ENCODE measurements around the gene CAD. TPM values are rescaled to one million over a fixed set of nuclear protein-coding genes. Genes with fewer than 3 reads are reported as not detected.
"Not testable (repeated sequence)": the region's sequence is repeated elsewhere in the genome, so short reads cannot be mapped to it uniquely, and the experiment has no call there.

CAD gene
- total and polyA plus RNA-seq, 5 donors = 6.0 to 12.0 (median 9.9) TPM

GRCh38 chr2:27261241-27261925, 44.2 kb downstream of the CAD start:
- intact Hi-C loops (cut with DNase I) = no loop called here
- H3K4me3 ChIP-seq (ENCODE audit: low read length) = peak overlapping the region; percentile 50
- H3K27me3 ChIP-seq (ENCODE audit: control insufficient read depth, insufficient read depth) = no peaks in the 10 kb centered on the region
- no peaks in the 10 kb centered on the region for H3K9me3 ChIP-seq (ENCODE audit: control insufficient read depth, low read length)
- H3K4me1 ChIP-seq (ENCODE audit: control insufficient read depth, insufficient read depth, low read length) = peaks cover 3% of the 10 kb centered on the region
- ATAC-seq (no peak), DNase-seq (no peak)
- no peak overlapping the region for H3K27ac ChIP-seq (ENCODE audit: low read length)
- 54% methylated on average over 11 of the region's 11 CpGs for WGBS

DNA sequence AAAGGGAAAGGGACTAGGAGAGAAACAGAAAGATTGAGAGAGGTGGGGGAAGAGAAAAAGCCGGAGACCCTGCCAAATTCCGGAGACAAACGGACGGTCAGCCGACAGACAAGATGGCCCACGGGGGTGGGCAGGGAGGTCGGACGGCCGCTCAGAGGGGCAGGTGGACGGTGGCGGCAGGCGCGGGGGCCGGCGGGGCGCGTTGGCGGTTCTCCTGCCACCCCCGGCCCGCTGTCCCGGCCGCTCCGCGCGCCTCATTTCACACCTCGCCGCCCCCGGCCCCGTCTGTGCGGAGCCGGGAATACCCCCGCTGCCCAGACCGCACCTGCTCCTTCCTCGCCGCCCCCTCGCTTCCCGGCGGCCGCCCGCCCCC, 44.7 kb downstream of the CAD start:
- no peak overlapping the region for H3K27ac ChIP-seq (ENCODE audit: low read length)
- WGBS = 3% methylated on average over 40 of the region's 40 CpGs
- H3K4me3 ChIP-seq (ENCODE audit: low read length) = peak overlapping the region; percentile 50
- H3K4me1 ChIP-seq (ENCODE audit: control insufficient read depth, insufficient read depth, low read length) = peaks cover 3% of the 10 kb centered on the region
- intact Hi-C loops (cut with DNase I) = no loop called here
- no peaks in the 10 kb centered on the region for H3K9me3 ChIP-seq (ENCODE audit: control insufficient read depth, low read length)
- DNase-seq (no peak), ATAC-seq (no peak)
- no peaks in the 10 kb centered on the region for H3K27me3 ChIP-seq (ENCODE audit: control insufficient read depth, insufficient read depth)

DNA sequence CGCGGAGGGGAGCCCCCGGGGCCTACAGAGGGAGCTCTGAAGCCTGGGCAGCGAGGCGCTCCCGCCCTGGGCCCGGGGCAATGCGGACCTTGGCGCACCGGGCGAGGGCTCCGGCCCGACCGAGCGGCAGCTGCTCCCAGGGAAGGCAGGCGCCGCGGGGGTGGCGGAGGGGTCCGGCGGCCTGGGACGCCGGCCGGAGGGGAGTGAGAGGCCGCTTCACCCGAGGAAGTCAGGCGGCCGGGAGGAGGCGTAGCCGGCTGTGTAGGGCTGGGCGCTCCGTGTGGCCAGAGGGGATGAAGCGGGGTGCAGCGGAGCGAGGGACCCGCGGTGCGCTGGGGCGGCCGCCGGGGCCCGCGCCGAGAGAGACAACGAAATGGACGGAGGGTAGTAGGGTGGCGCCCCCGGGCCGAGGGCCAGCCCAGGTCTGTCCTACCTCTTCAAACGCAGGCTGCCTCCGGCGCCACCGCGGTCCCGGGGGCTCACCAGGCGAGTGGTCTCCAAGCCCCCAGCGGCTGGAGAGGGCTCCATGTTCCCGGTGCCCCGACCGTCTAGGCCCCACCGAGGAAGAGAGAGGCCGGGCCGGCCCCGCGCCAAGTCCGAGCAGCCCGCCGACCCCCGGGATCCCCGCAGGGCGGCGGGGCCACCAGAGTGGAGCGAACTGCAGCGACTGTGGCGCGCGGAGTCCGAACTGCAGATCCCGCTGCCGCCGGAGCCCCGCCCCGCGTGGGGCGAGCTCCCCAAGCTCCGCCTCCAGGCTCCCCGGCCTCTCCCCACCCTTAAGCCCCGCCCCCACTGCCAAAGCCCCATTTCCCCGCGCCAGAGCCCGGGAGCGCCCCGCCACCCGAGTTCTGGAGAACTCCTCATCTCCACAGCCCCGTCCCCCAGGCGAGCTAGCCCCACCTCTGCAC, 45.5 kb downstream of the CAD start, which contains the start of gene SLC30A3:
TSS of gene SLC30A3 (minus strand) at position 669 of the 908 bp plus-strand sequence. CDS start at position 528, 141 bp downstream.
- Histone ChIP-seq H3K27ac (ENCODE audit: low read length) (no peak within 1 kb of the TSS), H3K4me1 (ENCODE audit: control insufficient read depth, insufficient read depth, low read length) (peaks cover 3% of the 10 kb centered on the region), H3K9me3 (ENCODE audit: control insufficient read depth, low read length) (no peaks in the 10 kb centered on the region), H3K27me3 (ENCODE audit: control insufficient read depth, insufficient read depth) (no peaks in the 10 kb centered on the region), H3K4me3 (ENCODE audit: low read length) (peak within 1 kb of the TSS; percentile 50)
- ATAC-seq = peak; percentile 85 to 87
- peak; percentile 76 to 92 (median 90) for DNase-seq
- intact Hi-C loops (cut with DNase I) = no loop called here
- WGBS = 1% methylated on average over 96 of the region's 96 CpGs

DNA sequence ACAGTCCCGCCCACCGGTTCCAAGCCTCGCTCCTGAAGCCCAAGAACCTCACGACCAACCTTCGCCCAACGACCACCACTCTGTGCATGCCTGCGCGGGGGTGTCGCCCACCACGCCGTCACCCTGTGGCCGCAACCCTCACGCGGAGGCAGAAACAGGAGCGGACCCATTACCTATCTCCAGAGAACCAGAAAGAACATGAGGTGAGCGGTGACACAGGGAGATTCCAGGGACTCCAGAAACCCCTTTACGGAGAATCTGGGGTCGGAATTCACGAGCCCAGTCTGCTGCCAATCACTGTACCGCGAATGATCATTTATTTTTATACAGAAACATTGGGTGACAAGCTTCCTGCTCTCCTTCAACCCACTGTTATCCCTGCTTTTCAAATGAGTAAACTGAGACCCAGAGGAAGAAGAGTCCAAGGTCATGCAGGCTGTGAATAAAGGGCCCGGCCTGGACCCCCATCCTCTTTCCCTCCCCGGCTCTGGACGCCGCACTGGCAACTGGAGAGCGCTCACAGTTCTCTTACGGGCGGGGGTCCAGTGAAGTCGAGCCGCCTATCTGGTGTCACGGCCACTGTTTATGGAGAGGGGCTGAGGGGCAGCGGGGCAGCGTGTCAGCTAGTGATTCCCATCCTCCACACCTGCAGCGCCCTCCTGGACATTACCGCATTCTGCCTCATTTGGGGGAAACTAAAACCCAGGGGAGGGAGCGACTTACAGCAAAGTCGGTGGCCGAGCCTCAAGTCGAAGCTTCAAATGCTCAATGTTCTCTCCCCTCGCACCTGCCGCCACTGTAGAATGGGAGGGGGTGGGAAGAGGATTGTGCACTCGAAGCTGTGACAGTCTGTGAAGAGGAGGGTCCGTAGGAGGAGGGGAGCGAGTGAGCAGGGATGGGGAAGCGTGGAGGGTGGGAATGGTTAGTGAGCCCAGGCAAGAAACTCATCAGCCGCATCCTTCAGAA, 46.4 kb downstream of the CAD start:
- Histone ChIP-seq H3K27ac (ENCODE audit: low read length) (no peak overlapping the region), H3K27me3 (ENCODE audit: control insufficient read depth, insufficient read depth) (no peaks in the 10 kb centered on the region), H3K4me3 (ENCODE audit: low read length) (peak overlapping the region; percentile 50), H3K9me3 (ENCODE audit: control insufficient read depth, low read length) (no peaks in the 10 kb centered on the region), H3K4me1 (ENCODE audit: control insufficient read depth, insufficient read depth, low read length) (peaks cover 3% of the 10 kb centered on the region)
- ATAC-seq (no peak), DNase-seq (no peak)
- intact Hi-C loops (cut with DNase I) = no loop called here
- 1% methylated on average over 46 of the region's 46 CpGs for WGBS

DNA sequence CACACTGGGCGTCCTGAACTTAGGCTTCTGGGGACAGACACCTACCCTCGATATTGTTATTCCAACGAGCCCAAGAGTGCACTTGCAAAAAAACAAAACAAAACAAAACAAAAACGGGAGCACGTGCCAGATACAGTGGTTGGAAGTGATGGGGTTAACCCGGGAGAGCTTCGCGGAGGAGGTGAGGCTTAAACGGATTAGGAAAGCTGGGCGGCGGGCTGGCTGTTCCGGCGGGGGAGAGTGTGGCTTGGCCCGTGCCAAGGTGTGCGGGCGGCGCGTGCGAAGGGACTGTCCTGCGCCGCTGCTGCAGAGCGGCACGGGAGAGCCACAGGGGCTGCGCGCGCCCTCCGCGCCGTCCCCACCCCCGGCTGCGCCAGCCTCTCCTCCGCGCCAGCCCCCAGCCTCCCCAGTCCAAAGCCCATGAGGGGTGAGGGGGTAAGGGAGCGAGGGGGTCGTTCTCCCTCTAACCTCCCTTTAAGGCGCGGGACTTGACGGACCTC, 47.1 kb downstream of the CAD start:
- DNase-seq = no peak
- H3K9me3 ChIP-seq (ENCODE audit: control insufficient read depth, low read length) = no peaks in the 10 kb centered on the region
- peak overlapping the region; percentile 8 for H3K4me3 ChIP-seq (ENCODE audit: low read length)
- H3K27me3 ChIP-seq (ENCODE audit: control insufficient read depth, insufficient read depth) = no peaks in the 10 kb centered on the region
- H3K4me1 ChIP-seq (ENCODE audit: control insufficient read depth, insufficient read depth, low read length) = peaks cover 3% of the 10 kb centered on the region
- ATAC-seq = peak; percentile 46 to 59
- WGBS = under 1% methylated on average over 38 of the region's 38 CpGs
- H3K27ac ChIP-seq (ENCODE audit: low read length) = no peak overlapping the region
- intact Hi-C loops (cut with DNase I) = no loop called here

DNA sequence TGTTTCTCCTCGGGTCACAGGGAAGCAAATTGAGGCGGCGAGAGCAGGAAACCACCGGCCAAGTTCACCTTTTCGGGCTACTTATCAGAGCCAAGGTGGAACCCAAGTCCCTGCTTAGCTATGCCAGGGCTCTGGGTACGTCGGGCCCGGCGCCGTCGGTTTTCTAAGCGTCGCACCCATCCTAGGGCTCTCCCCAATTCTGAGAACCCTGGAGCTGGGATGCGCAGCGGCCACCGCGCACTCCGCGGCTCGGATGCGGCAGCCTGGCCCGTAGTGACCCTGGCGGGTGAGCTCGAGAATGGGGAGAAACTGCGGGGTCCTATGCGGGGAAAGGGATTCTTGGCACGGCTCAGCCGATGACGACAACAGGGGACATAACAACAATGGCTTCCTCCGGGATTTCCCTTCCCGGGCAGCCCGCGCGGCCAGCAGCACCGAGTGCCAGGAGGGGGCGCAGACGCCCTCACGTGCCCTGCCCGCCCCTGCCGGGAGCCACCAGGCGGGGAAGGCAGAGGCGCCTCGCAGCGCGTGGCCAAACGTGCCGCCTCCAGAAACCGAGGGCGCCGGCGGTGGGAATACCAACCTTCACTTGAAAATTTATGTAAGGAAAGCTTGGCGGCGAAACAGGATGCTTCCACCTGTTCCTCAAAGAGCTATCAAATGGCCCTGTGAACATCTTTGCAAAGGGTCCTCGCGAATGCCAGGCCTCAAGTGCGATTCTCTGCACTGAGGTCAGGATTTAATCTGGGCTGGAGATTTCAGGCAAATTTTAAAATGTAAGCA, 47.8 kb downstream of the CAD start:
- Histone ChIP-seq H3K27ac (ENCODE audit: low read length) (peak overlapping the region; percentile 4), H3K4me1 (ENCODE audit: control insufficient read depth, insufficient read depth, low read length) (peaks cover 3% of the 10 kb centered on the region), H3K9me3 (ENCODE audit: control insufficient read depth, low read length) (no peaks in the 10 kb centered on the region), H3K4me3 (ENCODE audit: low read length) (peak overlapping the region; percentile 8), H3K27me3 (ENCODE audit: control insufficient read depth, insufficient read depth) (no peaks in the 10 kb centered on the region)
- peak; percentile 71 to 82 for ATAC-seq
- intact Hi-C loops (cut with DNase I) = no loop called here
- peak; percentile 74 to 90 (median 89) for DNase-seq
- WGBS = 3% methylated on average over 56 of the region's 56 CpGs

- no peaks in the 10 kb centered on the region for H3K27me3 ChIP-seq (ENCODE audit: control insufficient read depth, insufficient read depth)
- H3K4me1 ChIP-seq (ENCODE audit: control insufficient read depth, insufficient read depth, low read length) = peaks cover 3% of the 10 kb centered on the region
- no peak overlapping the region for H3K27ac ChIP-seq (ENCODE audit: low read length)
These were observed 48.3 kb downstream of the CAD start for GRCh38 chr2:27265536-27265870.

GRCh38 chr2:27268296-27268695, 51.1 kb downstream of the CAD start:
- H3K27ac ChIP-seq (ENCODE audit: low read length); H3K9me3 ChIP-seq (ENCODE audit: control insufficient read depth, low read length); H3K4me3 ChIP-seq (ENCODE audit: low read length); ATAC-seq; intact Hi-C loops (cut with DNase I); DNase-seq; H3K4me1 ChIP-seq (ENCODE audit: control insufficient read depth, insufficient read depth, low read length); H3K27me3 ChIP-seq (ENCODE audit: control insufficient read depth, insufficient read depth): not testable (repeated sequence)
- 88% methylated on average over 13 of the region's 13 CpGs for WGBS

More at GRCh38 chr2:27265536-27265870, 48.3 kb downstream of the CAD start:
- DNase-seq (no peak), ATAC-seq (no peak)
- intact Hi-C loops (cut with DNase I) = no loop called here
- Histone ChIP-seq H3K4me3 (ENCODE audit: low read length) (no peak overlapping the region), H3K9me3 (ENCODE audit: control insufficient read depth, low read length) (no peaks in the 10 kb centered on the region)

- peaks cover 6% of the 10 kb centered on the region for H3K4me1 ChIP-seq (ENCODE audit: control insufficient read depth, insufficient read depth, low read length)
- H3K9me3 ChIP-seq (ENCODE audit: control insufficient read depth, low read length) = no peaks in the 10 kb centered on the region
- ATAC-seq (no peak), DNase-seq (no peak)
- WGBS = 72% methylated on average over 3 of the region's 3 CpGs
- H3K27ac ChIP-seq (ENCODE audit: low read length) = no peak overlapping the region
- no peak overlapping the region for H3K4me3 ChIP-seq (ENCODE audit: low read length)
- no peaks in the 10 kb centered on the region for H3K27me3 ChIP-seq (ENCODE audit: control insufficient read depth, insufficient read depth)
- intact Hi-C loops (cut with DNase I) = no loop called here
These were observed 53.0 kb downstream of the CAD start for GRCh38 chr2:27270131-27270530.

GRCh38 chr2:27270670-27271069, 53.5 kb downstream of the CAD start:
- intact Hi-C loops (cut with DNase I) = no loop called here
- Histone ChIP-seq H3K27me3 (ENCODE audit: control insufficient read depth, insufficient read depth) (no peaks in the 10 kb centered on the region), H3K4me3 (ENCODE audit: low read length) (no peak overlapping the region), H3K4me1 (ENCODE audit: control insufficient read depth, insufficient read depth, low read length) (peaks cover 6% of the 10 kb centered on the region), H3K9me3 (ENCODE audit: control insufficient read depth, low read length) (no peaks in the 10 kb centered on the region), H3K27ac (ENCODE audit: low read length) (no peak overlapping the region)
- 56% methylated on average over 2 of the region's 2 CpGs for WGBS
- DNase-seq (no peak), ATAC-seq (no peak)
